RWPE2 (cell line): Measurements from ENCODE around the gene ACR.
"Not testable (repeated sequence)": the region's sequence is repeated elsewhere in the genome, so short reads cannot be mapped to it uniquely, and the experiment has no call there.

Experiments
- ATAC-seq: fragments of 200-7000 bp; cut with Tn5 transposase; 3 replicates; pipeline ENCODE4 v1.9.1; 2021; ENCODE audit warnings: low read depth
- DNase-seq: peaks from one replicate; pipeline ENCODE4 v3.0.0-alpha.2; 2020; ENCODE audit warnings: low spot score
- H3K27ac ChIP-seq: fragments of 450-650 bp; 2 replicates; pipeline ENCODE4 v1.5.1; 2017; ENCODE audit warnings: mild to moderate bottlenecking; ENCODE audit not compliant: poor library complexity, severe bottlenecking
- H3K27me3 ChIP-seq: fragments of 250-450 bp; sonication (Bioruptor Pico); 2 replicates; pipeline ENCODE4 v1.5.1; 2021; ENCODE audit warnings: mild to moderate bottlenecking, moderate library complexity; ENCODE audit not compliant: insufficient read depth, poor library complexity, severe bottlenecking
- H3K36me3 ChIP-seq: fragments of 250-450 bp; sonication (Bioruptor Pico); 2 replicates; pipeline ENCODE4 v1.5.1; 2020; ENCODE audit warnings: low read depth, mild to moderate bottlenecking, moderate library complexity
- H3K4me1 ChIP-seq: fragments of 250-450 bp; sonication (Bioruptor Pico); 2 replicates; pipeline ENCODE4 v1.5.1; 2021; ENCODE audit warnings: mild to moderate bottlenecking, moderate library complexity; ENCODE audit not compliant: insufficient read depth, poor library complexity, severe bottlenecking
- H3K4me3 ChIP-seq: fragments of 250-450 bp; sonication (Bioruptor Pico); 2 replicates; pipeline ENCODE4 v1.5.1; 2021; ENCODE audit warnings: mild to moderate bottlenecking, moderate library complexity; ENCODE audit not compliant: severe bottlenecking
- H3K9me3 ChIP-seq: fragments of 250-450 bp; sonication (Bioruptor Pico); 2 replicates; pipeline ENCODE4 v1.5.1; 2021; ENCODE audit warnings: mild to moderate bottlenecking, moderate library complexity; ENCODE audit not compliant: severe bottlenecking
- TF ChIP-seq, protein P1 (sequence below): fragments of 450-650 bp; IDR thresholded peaks from one replicate; pipeline ENCODE4 v1.5.1; 2017; ENCODE audit warnings: mild to moderate bottlenecking, moderate library complexity; ENCODE audit not compliant: poor library complexity, severe bottlenecking

Gene ACR

GRCh38 chr22:50756949-50757491 is 19.0 kb downstream of the ACR start:
- not testable (repeated sequence) for ATAC-seq
- TF ChIP-seq, protein P1, sequence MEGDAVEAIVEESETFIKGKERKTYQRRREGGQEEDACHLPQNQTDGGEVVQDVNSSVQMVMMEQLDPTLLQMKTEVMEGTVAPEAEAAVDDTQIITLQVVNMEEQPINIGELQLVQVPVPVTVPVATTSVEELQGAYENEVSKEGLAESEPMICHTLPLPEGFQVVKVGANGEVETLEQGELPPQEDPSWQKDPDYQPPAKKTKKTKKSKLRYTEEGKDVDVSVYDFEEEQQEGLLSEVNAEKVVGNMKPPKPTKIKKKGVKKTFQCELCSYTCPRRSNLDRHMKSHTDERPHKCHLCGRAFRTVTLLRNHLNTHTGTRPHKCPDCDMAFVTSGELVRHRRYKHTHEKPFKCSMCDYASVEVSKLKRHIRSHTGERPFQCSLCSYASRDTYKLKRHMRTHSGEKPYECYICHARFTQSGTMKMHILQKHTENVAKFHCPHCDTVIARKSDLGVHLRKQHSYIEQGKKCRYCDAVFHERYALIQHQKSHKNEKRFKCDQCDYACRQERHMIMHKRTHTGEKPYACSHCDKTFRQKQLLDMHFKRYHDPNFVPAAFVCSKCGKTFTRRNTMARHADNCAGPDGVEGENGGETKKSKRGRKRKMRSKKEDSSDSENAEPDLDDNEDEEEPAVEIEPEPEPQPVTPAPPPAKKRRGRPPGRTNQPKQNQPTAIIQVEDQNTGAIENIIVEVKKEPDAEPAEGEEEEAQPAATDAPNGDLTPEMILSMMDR, result peak; percentile 36

GRCh38 chr22:50759597-50760341 is 21.8 kb downstream of the ACR start:
- not testable (repeated sequence) for ATAC-seq, H3K4me3 ChIP-seq, H3K27ac ChIP-seq, H3K9me3 ChIP-seq, DNase-seq, H3K36me3 ChIP-seq, H3K27me3 ChIP-seq, H3K4me1 ChIP-seq

More at GRCh38 chr22:50756949-50757491, 19.0 kb downstream of the ACR start:
- not testable (repeated sequence) for H3K36me3 ChIP-seq, DNase-seq, H3K27ac ChIP-seq, H3K27me3 ChIP-seq, H3K9me3 ChIP-seq, H3K4me1 ChIP-seq
- H3K4me3 ChIP-seq, result peak overlapping the region; percentile 22

DNA sequence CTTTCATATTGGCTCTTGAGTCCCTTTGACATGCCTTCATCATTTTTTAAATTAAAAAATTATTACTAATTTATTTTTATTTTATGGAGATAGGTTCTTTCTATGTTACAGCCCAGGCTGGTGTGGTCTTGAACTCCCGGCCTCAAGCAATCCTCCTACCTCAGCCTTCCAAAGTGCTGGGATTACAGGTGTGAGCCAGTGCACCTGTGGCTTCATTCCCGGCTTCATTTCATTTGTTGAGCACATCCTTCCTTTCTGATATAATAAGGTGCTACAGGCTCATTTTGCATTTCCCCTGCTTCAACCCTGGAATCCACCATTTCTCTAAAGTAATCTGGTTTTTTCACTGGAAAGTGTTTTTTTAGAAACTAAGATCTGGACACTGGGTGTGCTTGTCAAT is 23.8 kb downstream of the ACR start:
- H3K4me3 ChIP-seq, H3K27me3 ChIP-seq, ATAC-seq, H3K4me1 ChIP-seq, DNase-seq, H3K9me3 ChIP-seq, H3K27ac ChIP-seq, H3K36me3 ChIP-seq: not testable (repeated sequence)

DNA sequence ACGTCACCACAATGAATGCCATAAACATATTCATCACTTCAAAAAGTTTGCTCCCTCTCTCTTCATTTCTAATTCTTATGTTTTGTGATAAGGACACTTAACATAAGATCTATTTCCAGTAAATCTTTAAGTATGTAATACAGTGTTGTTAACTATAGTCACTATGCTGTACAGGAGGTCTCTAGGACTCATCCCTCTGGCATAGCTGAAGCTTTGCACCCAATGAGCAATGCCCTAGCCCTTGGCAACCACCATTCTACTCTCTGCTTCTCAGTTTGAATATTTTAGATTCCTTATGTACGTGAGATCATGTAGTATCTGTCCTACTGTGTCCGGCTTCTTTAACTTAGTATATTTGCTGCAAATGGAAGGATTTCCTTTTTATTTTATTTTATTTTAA is 26.3 kb downstream of the ACR start:
- H3K36me3 ChIP-seq, H3K27me3 ChIP-seq, DNase-seq, ATAC-seq, H3K4me1 ChIP-seq, H3K27ac ChIP-seq, H3K9me3 ChIP-seq, H3K4me3 ChIP-seq: not testable (repeated sequence)

DNA sequence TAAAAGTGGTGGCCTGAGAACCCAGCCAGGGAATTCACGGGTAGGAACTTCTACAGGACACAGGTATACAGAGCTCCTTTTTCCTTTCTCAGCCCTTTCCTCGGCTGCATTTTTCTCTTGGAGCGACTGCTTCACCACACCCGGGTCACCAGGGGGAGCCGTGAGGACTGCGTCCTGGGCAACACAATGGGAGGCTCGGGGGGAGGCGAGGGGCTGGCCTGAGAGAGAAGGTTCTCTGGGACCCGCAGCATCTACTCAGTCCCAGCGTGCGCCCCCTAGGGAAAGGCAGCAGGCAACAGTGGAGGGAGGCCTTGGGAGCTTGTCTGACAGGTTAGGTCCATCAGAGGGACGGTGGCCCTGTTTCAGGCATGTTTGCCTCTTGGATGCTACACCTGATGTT is 37.1 kb downstream of the ACR start:
- H3K4me3 ChIP-seq, H3K27me3 ChIP-seq, H3K4me1 ChIP-seq, H3K36me3 ChIP-seq, H3K27ac ChIP-seq, H3K9me3 ChIP-seq: not testable (repeated sequence)
- ATAC-seq, result peak; percentile 82
- DNase-seq, result peak; percentile 60
- TF ChIP-seq, protein P1, result peak; percentile 48

GRCh38 chr22:50777631-50778030 is 39.6 kb downstream of the ACR start:
- not testable (repeated sequence) for H3K27ac ChIP-seq, ATAC-seq, DNase-seq, H3K4me1 ChIP-seq, H3K27me3 ChIP-seq, H3K36me3 ChIP-seq, H3K9me3 ChIP-seq, H3K4me3 ChIP-seq

GRCh38 chr22:50780244-50780643 is 42.2 kb downstream of the ACR start:
- H3K4me3 ChIP-seq, H3K9me3 ChIP-seq, DNase-seq, H3K4me1 ChIP-seq, ATAC-seq, H3K36me3 ChIP-seq, H3K27me3 ChIP-seq, H3K27ac ChIP-seq: not testable (repeated sequence)

GRCh38 chr22:50782253-50782652 is 44.2 kb downstream of the ACR start:
- not testable (repeated sequence) for H3K4me1 ChIP-seq, H3K9me3 ChIP-seq, DNase-seq, H3K27ac ChIP-seq, H3K27me3 ChIP-seq, ATAC-seq, H3K4me3 ChIP-seq, H3K36me3 ChIP-seq

- H3K27me3 ChIP-seq, H3K4me1 ChIP-seq, H3K9me3 ChIP-seq, H3K27ac ChIP-seq, H3K36me3 ChIP-seq: not testable (repeated sequence)
- ATAC-seq, result peak; percentile 96
- H3K4me3 ChIP-seq, result peak within 1 kb of the TSS; percentile 53
- DNase-seq, result peak; percentile 82
These were observed 45.3 kb downstream of the ACR start, which contains the start of gene RABL2B for GRCh38 chr22:50783033-50783879. Gene RABL2B (minus strand): TSS chr22:50783636. CDS start chr22:50782294, 1,342 bp downstream.
